H9 (cell line): ENCODE data around the gene CHID1. TPM values are rescaled to one million over a fixed set of nuclear protein-coding genes. Genes with fewer than 3 reads are reported as not detected.

Experiments used
- DNase-seq: peaks from one replicate; pipeline ENCODE4 v3.0.0-alpha.2; 2017
- H2AFZ ChIP-seq: one replicate; pipeline ENCODE4 v1.6.1; 2013; ENCODE audit warnings: mild to moderate bottlenecking, low read length, control low read depth, moderate library complexity
- H2AK5ac ChIP-seq: 2 replicates; pipeline ENCODE4 v1.6.1; 2013; ENCODE audit warnings: low read length, control low read depth, mixed read lengths; ENCODE audit not compliant: insufficient read length
- H2BK120ac ChIP-seq: one replicate; pipeline ENCODE4 v1.6.1; 2013; ENCODE audit warnings: low read depth, mild to moderate bottlenecking, low read length, control low read depth, inconsistent platforms; ENCODE audit not compliant: poor library complexity, severe bottlenecking
- H2BK12ac ChIP-seq: 2 replicates; pipeline ENCODE4 v1.6.1; 2013; ENCODE audit warnings: low read length, control low read depth, mixed read lengths, low read depth; ENCODE audit not compliant: insufficient read length
- H2BK15ac ChIP-seq: 2 replicates; pipeline ENCODE4 v1.6.1; 2013; ENCODE audit warnings: low read depth, low read length, control low read depth
- H2BK20ac ChIP-seq: one replicate; pipeline ENCODE4 v1.6.1; 2013; ENCODE audit warnings: low read depth, mild to moderate bottlenecking, low read length, control low read depth, inconsistent platforms; ENCODE audit not compliant: poor library complexity, severe bottlenecking
- H2BK5ac ChIP-seq: 2 replicates; pipeline ENCODE4 v1.6.1; 2013; ENCODE audit warnings: low read length, control low read depth, mixed read lengths; ENCODE audit not compliant: insufficient read length
- H3K14ac ChIP-seq: 2 replicates; pipeline ENCODE4 v1.6.1; 2013; ENCODE audit warnings: low read length, control low read depth; ENCODE audit not compliant: insufficient read depth
- H3K18ac ChIP-seq: 2 replicates; pipeline ENCODE4 v1.6.1; 2013; ENCODE audit warnings: low read depth, mild to moderate bottlenecking, mixed read lengths, low read length, control low read depth; ENCODE audit not compliant: insufficient read length
- H3K23ac ChIP-seq: 2 replicates; pipeline ENCODE4 v1.6.1; 2013; ENCODE audit warnings: low read length, control low read depth, mixed read lengths, low read depth; ENCODE audit not compliant: insufficient read length
- H3K23me2 ChIP-seq: 2 replicates; pipeline ENCODE4 v1.6.1; 2013; ENCODE audit warnings: low read depth, mild to moderate bottlenecking, mixed read lengths, low read length, control low read depth; ENCODE audit not compliant: insufficient read length, poor library complexity, severe bottlenecking
- H3K27ac ChIP-seq: 2 replicates; pipeline ENCODE4 v1.5.1; 2013; ENCODE audit warnings: low read length, control low read depth, mixed read lengths, low read depth; ENCODE audit not compliant: insufficient read length
- H3K27me3 ChIP-seq: 2 replicates; pipeline ENCODE4 v1.6.1; 2013; ENCODE audit warnings: low read length, control low read depth, inconsistent platforms; ENCODE audit not compliant: insufficient read depth
- H3K4ac ChIP-seq: 2 replicates; pipeline ENCODE4 v1.6.1; 2013; ENCODE audit warnings: low read depth, mild to moderate bottlenecking, control low read depth, inconsistent platforms, low read length, moderate library complexity
- H3K4me1 ChIP-seq: 2 replicates; pipeline ENCODE4 v1.6.1; 2013; ENCODE audit warnings: low read length, control low read depth, inconsistent platforms; ENCODE audit not compliant: insufficient read depth
- H3K4me2 ChIP-seq: 2 replicates; pipeline ENCODE4 v1.6.1; 2013; ENCODE audit warnings: low read length, control low read depth, mixed read lengths; ENCODE audit not compliant: insufficient read length, insufficient read depth
- H3K56ac ChIP-seq: 2 replicates; pipeline ENCODE4 v1.6.1; 2013; ENCODE audit warnings: low read depth, mild to moderate bottlenecking, mixed read lengths, low read length, control low read depth; ENCODE audit not compliant: insufficient read length
- H3K79me1 ChIP-seq: 2 replicates; pipeline ENCODE4 v1.6.1; 2013; ENCODE audit warnings: low read depth, mild to moderate bottlenecking, moderate library complexity, low read length, control low read depth, inconsistent platforms; ENCODE audit not compliant: insufficient read depth, poor library complexity, severe bottlenecking
- H3K79me2 ChIP-seq: 2 replicates; pipeline ENCODE4 v1.6.1; 2013; ENCODE audit warnings: low read length, control low read depth, inconsistent platforms; ENCODE audit not compliant: insufficient read depth
- H3K9ac ChIP-seq: 2 replicates; pipeline ENCODE4 v1.6.1; 2013; ENCODE audit warnings: low read length, control low read depth, mixed read lengths; ENCODE audit not compliant: insufficient read length; ENCODE audit errors: extremely low read depth
- H3K9me3 ChIP-seq: one replicate; pipeline ENCODE4 v1.6.1; 2013; ENCODE audit warnings: low read depth, low read length, inconsistent platforms; ENCODE audit not compliant: control insufficient read depth
- H3T11ph ChIP-seq: one replicate; pipeline ENCODE4 v1.6.1; 2013; ENCODE audit warnings: mild to moderate bottlenecking, low read length, control low read depth, inconsistent platforms
- H4K20me1 ChIP-seq: one replicate; pipeline ENCODE4 v1.6.1; 2013; ENCODE audit not compliant: control insufficient read depth, insufficient read length, insufficient read depth
- H4K5ac ChIP-seq: 2 replicates; pipeline ENCODE4 v1.6.1; 2013; ENCODE audit warnings: low read depth, mild to moderate bottlenecking, mixed read lengths, low read length, control low read depth; ENCODE audit not compliant: insufficient read length
- H4K8ac ChIP-seq: replicated peaks from 2 replicates; pipeline ENCODE4 v1.6.1; 2013; ENCODE audit warnings: low read length, control low read depth, mixed read lengths, low read depth; ENCODE audit not compliant: insufficient read length
- H4K91ac ChIP-seq: 2 replicates; pipeline ENCODE4 v1.6.1; 2013; ENCODE audit warnings: low read depth, mild to moderate bottlenecking, moderate library complexity, mixed read lengths, low read length, control low read depth; ENCODE audit not compliant: insufficient read length
- H3K27ac Mint-ChIP-seq, 3 experiments: 2 replicates in 2 of 3; 3 replicates in 1 of 3; pipeline ENCODE4 v1.8.0; 2020 to 2021; ENCODE audit warnings: mixed read lengths in 3 of 3, mild to moderate bottlenecking in 1 of 3, moderate library complexity in 1 of 3
- H3K27me3 Mint-ChIP-seq: 2 replicates; pipeline ENCODE4 v1.8.0; 2021; ENCODE audit warnings: low read depth, mild to moderate bottlenecking, moderate library complexity, mixed read lengths
- H3K36me3 Mint-ChIP-seq, 3 experiments: 2 replicates in 2 of 3; 3 replicates in 1 of 3; pipeline ENCODE4 v1.8.0; 2020 to 2021; ENCODE audit warnings: low read depth in 3 of 3, mixed read lengths in 3 of 3; ENCODE audit not compliant: insufficient read depth in 1 of 3
- H3K4me1 Mint-ChIP-seq, 2 experiments: 2 replicates each; pipeline ENCODE4 v1.8.0; 2020; ENCODE audit warnings: mixed read lengths in 2 of 2
- H3K4me3 Mint-ChIP-seq, 2 experiments: 2 replicates in 1 of 2; 3 replicates in 1 of 2; pipeline ENCODE4 v1.8.0; 2020 to 2021; ENCODE audit warnings: mild to moderate bottlenecking in 2 of 2, mixed read lengths in 2 of 2, moderate library complexity in 1 of 2
- H3K9me3 Mint-ChIP-seq, 2 experiments: 2 replicates in 1 of 2; 3 replicates in 1 of 2; pipeline ENCODE4 v1.8.0; 2020; ENCODE audit warnings: mild to moderate bottlenecking in 2 of 2, mixed read lengths in 2 of 2, moderate library complexity in 1 of 2
- WGBS: extraction: QIAGEN DNeasy Blood & Tissue Kit; methylation state at CpG from one replicate; pipeline ENCODE4 v1.1.7; 2013; ENCODE audit warnings: missing lambda C conversion rate, low lambda C conversion rate, mixed read lengths; ENCODE audit not compliant: insufficient read length; ENCODE audit errors: extremely low coverage; 5-methylcytosine and 5-hydroxymethylcytosine counted together
- total RNA-seq: library from RNA; stranded (reverse); gene quantifications from 2 replicates; pipeline ENCODE4 v1.2.1, GENCODE V29; 2021
- TF ChIP-seq, protein P1 (sequence below): fragments of 200-600 bp; sonication (generic); conservative IDR thresholded peaks from 3 replicates; pipeline ENCODE4 v1.8.0; 2021; ENCODE audit warnings: antibody characterized with exemption, mild to moderate bottlenecking

Gene CHID1
- total RNA-seq, 1 experiment from 2014 or later, result 89.4 TPM

DNA sequence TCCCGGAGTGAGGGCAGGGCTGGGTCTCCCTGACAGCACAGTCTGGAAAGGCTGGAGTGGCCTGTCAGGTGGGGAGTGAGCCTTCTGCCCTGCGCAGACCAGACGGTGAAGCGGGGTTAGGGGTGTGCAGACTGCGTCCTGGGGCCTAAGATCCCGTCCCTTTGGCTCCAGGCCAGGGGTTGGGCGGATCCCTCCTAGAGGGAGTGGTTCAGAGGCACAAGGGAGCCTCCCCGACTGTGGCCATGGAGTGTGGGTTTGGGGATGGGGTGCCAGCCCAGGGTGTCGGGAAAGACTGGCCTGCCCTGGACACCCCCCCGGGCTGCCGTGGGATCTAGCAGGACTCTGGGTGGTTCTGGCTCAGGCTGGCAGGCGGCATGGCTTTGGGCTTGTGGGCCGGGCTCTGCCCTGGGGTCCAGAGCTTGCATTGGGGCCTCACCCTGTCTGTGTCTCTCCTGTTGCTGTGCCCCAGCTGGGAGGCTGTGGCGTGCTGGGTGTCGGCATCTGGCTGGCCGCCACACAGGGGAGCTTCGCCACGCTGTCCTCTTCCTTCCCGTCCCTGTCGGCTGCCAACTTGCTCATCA, 48.4 kb downstream of the CHID1 start:
- no peak overlapping the region for H3K27ac ChIP-seq
- H3K27me3 ChIP-seq, result no peaks in the 10 kb centered on the region
- H2BK20ac ChIP-seq, result no peak overlapping the region
- no peak overlapping the region for H2BK12ac ChIP-seq
- H3K79me2 ChIP-seq, result no peaks in the 10 kb centered on the region
- H4K20me1 ChIP-seq, result no peaks in the 10 kb centered on the region
- no peak overlapping the region for H4K5ac ChIP-seq
- H4K91ac ChIP-seq, result no peak overlapping the region
- no peaks in the 10 kb centered on the region for H3K9me3 ChIP-seq
- H3K9ac ChIP-seq, result no peak overlapping the region
- Mint-ChIP-seq H3K4me1 (peaks cover 18 to 58% of the 10 kb centered on the region in 2 experiments), H3K27ac (0 out of 7 replicates have a peak overlapping the region, but pooled peaks of 1 of the 3 experiments have one; percentile 51), H3K4me3 (peak overlapping the region in 1 of 2 experiments; percentile 64; a peak in 3 of 5 replicates), H3K36me3 (peaks cover 1 to 17% (median 5%) of the 10 kb centered on the region in 3 experiments; a peak in 4 of 7 replicates), H3K9me3 (no peaks in the 10 kb centered on the region), H3K27me3 (peaks cover 21% of the 10 kb centered on the region)
- H2BK5ac ChIP-seq, result no peak overlapping the region
- no peak overlapping the region for H2AFZ ChIP-seq
- H4K8ac ChIP-seq, result no peak overlapping the region
- H3T11ph ChIP-seq, result no peak overlapping the region
- no peak overlapping the region for H3K56ac ChIP-seq
- H3K23me2 ChIP-seq, result no peaks in the 10 kb centered on the region
- H3K4me1 ChIP-seq, result no peaks in the 10 kb centered on the region; the same call in 1 of the 2 replicates
- no peak overlapping the region for H3K4me2 ChIP-seq
- H2BK120ac ChIP-seq, result no peak overlapping the region
- H2AK5ac ChIP-seq, result no peak overlapping the region
- H3K4ac ChIP-seq, result no peak overlapping the region
- H3K79me1 ChIP-seq, result no peaks in the 10 kb centered on the region
- TF ChIP-seq, protein P1, sequence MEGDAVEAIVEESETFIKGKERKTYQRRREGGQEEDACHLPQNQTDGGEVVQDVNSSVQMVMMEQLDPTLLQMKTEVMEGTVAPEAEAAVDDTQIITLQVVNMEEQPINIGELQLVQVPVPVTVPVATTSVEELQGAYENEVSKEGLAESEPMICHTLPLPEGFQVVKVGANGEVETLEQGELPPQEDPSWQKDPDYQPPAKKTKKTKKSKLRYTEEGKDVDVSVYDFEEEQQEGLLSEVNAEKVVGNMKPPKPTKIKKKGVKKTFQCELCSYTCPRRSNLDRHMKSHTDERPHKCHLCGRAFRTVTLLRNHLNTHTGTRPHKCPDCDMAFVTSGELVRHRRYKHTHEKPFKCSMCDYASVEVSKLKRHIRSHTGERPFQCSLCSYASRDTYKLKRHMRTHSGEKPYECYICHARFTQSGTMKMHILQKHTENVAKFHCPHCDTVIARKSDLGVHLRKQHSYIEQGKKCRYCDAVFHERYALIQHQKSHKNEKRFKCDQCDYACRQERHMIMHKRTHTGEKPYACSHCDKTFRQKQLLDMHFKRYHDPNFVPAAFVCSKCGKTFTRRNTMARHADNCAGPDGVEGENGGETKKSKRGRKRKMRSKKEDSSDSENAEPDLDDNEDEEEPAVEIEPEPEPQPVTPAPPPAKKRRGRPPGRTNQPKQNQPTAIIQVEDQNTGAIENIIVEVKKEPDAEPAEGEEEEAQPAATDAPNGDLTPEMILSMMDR, result no peak
- H3K23ac ChIP-seq, result no peak overlapping the region
- H2BK15ac ChIP-seq, result no peak overlapping the region
- H3K18ac ChIP-seq, result no peak overlapping the region
- no peak for DNase-seq
- no peak overlapping the region for H3K14ac ChIP-seq
- WGBS, result no CpG with 5 or more reads among the region's 20 CpGs
